IgD-negative memory B cell (primary cell): Measurements from ENCODE around the gene TCF15. TPM values are rescaled to one million over a fixed set of nuclear protein-coding genes. Genes with fewer than 3 reads are reported as not detected.
A peak's percentile ranks its signal among the peaks of the same experiment; 100 is the strongest.

Experiments used
- H3K27ac Mint-ChIP-seq, 3 donors: one replicate each; pipeline ENCODE4 v1.8.0; 2020 to 2022; ENCODE audit warnings: mild to moderate bottlenecking in 3 of 3, mixed read lengths in 3 of 3, moderate library complexity in 1 of 3
- H3K27me3 Mint-ChIP-seq: one replicate; pipeline ENCODE4 v1.8.0; 2021; ENCODE audit warnings: mixed read lengths
- H3K36me3 Mint-ChIP-seq: one replicate; pipeline ENCODE4 v1.8.0; 2020; ENCODE audit warnings: mild to moderate bottlenecking, mixed read lengths
- H3K4me1 Mint-ChIP-seq, 3 donors: one replicate each; pipeline ENCODE4 v1.8.0; 2020 to 2022; ENCODE audit warnings: mixed read lengths in 3 of 3, mild to moderate bottlenecking in 1 of 3
- H3K4me3 Mint-ChIP-seq, 4 donors: one replicate each; pipeline ENCODE4 v1.8.0; 2020 to 2022; ENCODE audit warnings: mild to moderate bottlenecking in 4 of 4, mixed read lengths in 4 of 4, moderate library complexity in 3 of 4
- H3K9me3 Mint-ChIP-seq, 3 donors: one replicate each; pipeline ENCODE4 v1.8.0; 2020 to 2021; ENCODE audit warnings: mixed read lengths in 3 of 3, mild to moderate bottlenecking in 1 of 3
- polyA plus RNA-seq: library from polyadenylated mRNA; unstranded; fragments of 300-500 nt; fragmentation: Illumina TruSeq; gene quantifications from one replicate; pipeline ENCODE4 v1.2.3, GENCODE V29; 2021

Gene TCF15
- polyA plus RNA-seq, 1 donor from 2014 or later, result not detected

- Mint-ChIP-seq H3K27me3 (peaks cover 16% of the 10 kb centered on the region), H3K9me3 (no peaks in the 10 kb centered on the region), H3K36me3 (no peaks in the 10 kb centered on the region), H3K4me1 (no peaks in the 10 kb centered on the region), H3K4me3 (no peak overlapping the region), H3K27ac (no peak overlapping the region)
These were observed 24.2 kb upstream of the TCF15 start for GRCh38 chr20:634148-634925.

GRCh38 chr20:631101-631500, 21.0 kb upstream of the TCF15 start:
- Mint-ChIP-seq H3K4me3 (no peak overlapping the region), H3K36me3 (peaks cover 1% of the 10 kb centered on the region), H3K27ac (no peak overlapping the region), H3K4me1 (no peaks in the 10 kb centered on the region), H3K27me3 (peaks cover 12% of the 10 kb centered on the region), H3K9me3 (peaks cover 0 to 2% (median 0%) of the 10 kb centered on the region in 3 donors)

GRCh38 chr20:626579-626978, 16.5 kb upstream of the TCF15 start:
- Mint-ChIP-seq H3K27me3 (peaks cover 6% of the 10 kb centered on the region), H3K4me3 (no peak overlapping the region), H3K27ac (no peak overlapping the region), H3K36me3 (peaks cover 1% of the 10 kb centered on the region), H3K9me3 (peaks cover 0 to 2% (median 0%) of the 10 kb centered on the region in 3 donors), H3K4me1 (no peaks in the 10 kb centered on the region)

- Mint-ChIP-seq H3K4me3 (no peak overlapping the region), H3K27ac (no peak overlapping the region), H3K36me3 (peaks cover 1% of the 10 kb centered on the region), H3K9me3 (peaks cover 0 to 2% (median 0%) of the 10 kb centered on the region in 3 donors), H3K4me1 (no peaks in the 10 kb centered on the region), H3K27me3 (peaks cover 17% of the 10 kb centered on the region)
These were observed 15.3 kb upstream of the TCF15 start for GRCh38 chr20:625360-625932.

- Mint-ChIP-seq H3K27ac (no peak overlapping the region), H3K4me3 (no peak overlapping the region), H3K9me3 (peaks cover 0 to 5% (median 0%) of the 10 kb centered on the region in 3 donors), H3K36me3 (peaks cover 1% of the 10 kb centered on the region), H3K4me1 (no peaks in the 10 kb centered on the region), H3K27me3 (peaks cover 27% of the 10 kb centered on the region)
These were observed 13.6 kb upstream of the TCF15 start for GRCh38 chr20:623704-624103.

GRCh38 chr20:623021-623420, 12.9 kb upstream of the TCF15 start:
- H3K36me3 Mint-ChIP-seq, result peaks cover 1% of the 10 kb centered on the region
- H3K4me3 Mint-ChIP-seq, result no peak overlapping the region
- H3K4me1 Mint-ChIP-seq, result no peaks in the 10 kb centered on the region
- no peak overlapping the region for H3K27ac Mint-ChIP-seq
- peaks cover 32% of the 10 kb centered on the region for H3K27me3 Mint-ChIP-seq
- H3K9me3 Mint-ChIP-seq, result peaks cover under 1 to 5% (median 2%) of the 10 kb centered on the region in 3 donors

GRCh38 chr20:622161-622560, 12.1 kb upstream of the TCF15 start:
- no peak overlapping the region for H3K27ac Mint-ChIP-seq
- H3K4me3 Mint-ChIP-seq, result no peak overlapping the region
- peaks cover 35% of the 10 kb centered on the region for H3K27me3 Mint-ChIP-seq
- no peaks in the 10 kb centered on the region for H3K36me3 Mint-ChIP-seq
- no peaks in the 10 kb centered on the region for H3K4me1 Mint-ChIP-seq
- peaks cover 3 to 5% (median 5%) of the 10 kb centered on the region in 3 donors for H3K9me3 Mint-ChIP-seq

GRCh38 chr20:621125-621756, 11.1 kb upstream of the TCF15 start:
- H3K27ac Mint-ChIP-seq, result no peak overlapping the region
- H3K9me3 Mint-ChIP-seq, result peaks cover 3 to 5% (median 4%) of the 10 kb centered on the region in 3 donors
- no peak overlapping the region for H3K4me3 Mint-ChIP-seq
- peaks cover 34% of the 10 kb centered on the region for H3K27me3 Mint-ChIP-seq
- H3K36me3 Mint-ChIP-seq, result no peaks in the 10 kb centered on the region
- H3K4me1 Mint-ChIP-seq, result no peaks in the 10 kb centered on the region

- Mint-ChIP-seq H3K27ac (no peak overlapping the region), H3K4me3 (no peak overlapping the region), H3K27me3 (peaks cover 37% of the 10 kb centered on the region), H3K36me3 (no peaks in the 10 kb centered on the region), H3K9me3 (peaks cover 3 to 5% (median 3%) of the 10 kb centered on the region in 3 donors), H3K4me1 (no peaks in the 10 kb centered on the region)
These were observed 10.1 kb upstream of the TCF15 start for GRCh38 chr20:620246-620645.

- H3K36me3 Mint-ChIP-seq, result no peaks in the 10 kb centered on the region
- no peak overlapping the region for H3K4me3 Mint-ChIP-seq
- peaks cover 40% of the 10 kb centered on the region for H3K27me3 Mint-ChIP-seq
- H3K9me3 Mint-ChIP-seq, result peaks cover 3 to 5% (median 3%) of the 10 kb centered on the region in 3 donors
- no peak overlapping the region for H3K27ac Mint-ChIP-seq
- no peaks in the 10 kb centered on the region for H3K4me1 Mint-ChIP-seq
These were observed 8.9 kb upstream of the TCF15 start for GRCh38 chr20:618980-619379.

GRCh38 chr20:617934-618690, 8.0 kb upstream of the TCF15 start:
- Mint-ChIP-seq H3K4me1 (no peaks in the 10 kb centered on the region), H3K4me3 (no peak overlapping the region), H3K27ac (peak overlapping the region in 1 of 3 donors; percentile 28), H3K27me3 (peaks cover 42% of the 10 kb centered on the region), H3K36me3 (no peaks in the 10 kb centered on the region), H3K9me3 (peaks cover 3 to 5% (median 3%) of the 10 kb centered on the region in 3 donors)

GRCh38 chr20:615514-615913, 5.4 kb upstream of the TCF15 start:
- no peak overlapping the region for H3K27ac Mint-ChIP-seq
- H3K9me3 Mint-ChIP-seq, result peaks cover 3 to 5% (median 3%) of the 10 kb centered on the region in 3 donors
- peaks cover 0 to 9% (median 1%) of the 10 kb centered on the region in 3 donors for H3K4me1 Mint-ChIP-seq
- no peaks in the 10 kb centered on the region for H3K36me3 Mint-ChIP-seq
- H3K27me3 Mint-ChIP-seq, result peaks cover 50% of the 10 kb centered on the region
- no peak overlapping the region for H3K4me3 Mint-ChIP-seq

- Mint-ChIP-seq H3K4me3 (no peak overlapping the region), H3K27ac (no peak overlapping the region), H3K9me3 (no peaks in the 10 kb centered on the region)
These were observed 1.7 kb upstream of the TCF15 start for GRCh38 chr20:611843-612185.

GRCh38 chr20:611047-611842, 1.1 kb upstream of the TCF15 start:
- no peaks in the 10 kb centered on the region for H3K9me3 Mint-ChIP-seq
- no peak overlapping the region for H3K4me3 Mint-ChIP-seq
- H3K36me3 Mint-ChIP-seq, result no peaks in the 10 kb centered on the region
- H3K27ac Mint-ChIP-seq, result peak overlapping the region in 1 of 3 donors; percentile 8
- peaks cover 38% of the 10 kb centered on the region for H3K27me3 Mint-ChIP-seq
- peaks cover 0 to 10% (median 1%) of the 10 kb centered on the region in 3 donors for H3K4me1 Mint-ChIP-seq

More at GRCh38 chr20:611843-612185, 1.7 kb upstream of the TCF15 start:
- H3K4me1 Mint-ChIP-seq, result peaks cover 0 to 10% (median 1%) of the 10 kb centered on the region in 3 donors
- H3K27me3 Mint-ChIP-seq, result peaks cover 38% of the 10 kb centered on the region
- no peaks in the 10 kb centered on the region for H3K36me3 Mint-ChIP-seq
